ENCODE measurements around the gene PRRX2. TPM values are rescaled to one million over a fixed set of nuclear protein-coding genes. Genes with fewer than 3 reads are reported as not detected.

The PRRX2 gene
- polyA plus RNA-seq, 1 donor (not counting 4 experiments of a cell fraction or from before 2014, with no cell fraction given) = not detected

- no peaks in the 10 kb centered on the region for H3K36me3 ChIP-seq (ENCODE audit: control insufficient read depth in 2 of 2, extremely low read depth in 1 of 2, insufficient read depth in 2 of 2, low read length in 2 of 2)
- dilution Hi-C loops (cut with MboI; ENCODE audit: extremely low pct_ligation_motif_present, low sequenced_read_pairs) = no loop called here
- H4K20me1 ChIP-seq (ENCODE audit: control insufficient read depth, extremely low read depth, insufficient read depth, low read length) = no peaks in the 10 kb centered on the region
- FAIRE-seq = no peak
- H3K79me2 ChIP-seq (ENCODE audit: control insufficient read depth, insufficient read depth, low read length) = no peaks in the 10 kb centered on the region
- no peak overlapping the region for H3K4me2 ChIP-seq (ENCODE audit: control insufficient read depth, extremely low read depth, insufficient read depth, low read depth, low read length)
- no peaks in the 10 kb centered on the region for H3K27me3 ChIP-seq (ENCODE audit: control insufficient read depth, extremely low read depth, insufficient read depth, low read length)
- peaks cover 14% of the 10 kb centered on the region for H3K4me1 ChIP-seq (ENCODE audit: control insufficient read depth, extremely low read depth, insufficient read depth, low read length)
- H2AFZ ChIP-seq (ENCODE audit: control insufficient read depth, low read length) = no peak overlapping the region
- no peak overlapping the region for H3K27ac ChIP-seq (ENCODE audit: control insufficient read depth, insufficient read depth, low read length)
- no peaks in the 10 kb centered on the region for H3K9me1 ChIP-seq (ENCODE audit: control insufficient read depth, extremely low read depth, insufficient read depth, low read length)
- no peaks in the 10 kb centered on the region for H3K9me3 ChIP-seq (ENCODE audit: control insufficient read depth, low read depth, low read length)
- H3K9ac ChIP-seq (ENCODE audit: control insufficient read depth, extremely low read depth, insufficient read depth, low read length) = no peak overlapping the region
- DNase-seq (ENCODE audit: low read depth, low spot score) = no peak
- no peak overlapping the region for H3K4me3 ChIP-seq (ENCODE audit: control insufficient read depth in 2 of 3, extremely low read depth in 1 of 3, insufficient read depth in 2 of 3, low read depth in 1 of 3, low read length in 3 of 3)
- no peak for TF ChIP-seq EZH2 (IDR thresholded peaks at IDR 0.05; ENCODE audit: low read length)
- TF ChIP-seq, protein P1, sequence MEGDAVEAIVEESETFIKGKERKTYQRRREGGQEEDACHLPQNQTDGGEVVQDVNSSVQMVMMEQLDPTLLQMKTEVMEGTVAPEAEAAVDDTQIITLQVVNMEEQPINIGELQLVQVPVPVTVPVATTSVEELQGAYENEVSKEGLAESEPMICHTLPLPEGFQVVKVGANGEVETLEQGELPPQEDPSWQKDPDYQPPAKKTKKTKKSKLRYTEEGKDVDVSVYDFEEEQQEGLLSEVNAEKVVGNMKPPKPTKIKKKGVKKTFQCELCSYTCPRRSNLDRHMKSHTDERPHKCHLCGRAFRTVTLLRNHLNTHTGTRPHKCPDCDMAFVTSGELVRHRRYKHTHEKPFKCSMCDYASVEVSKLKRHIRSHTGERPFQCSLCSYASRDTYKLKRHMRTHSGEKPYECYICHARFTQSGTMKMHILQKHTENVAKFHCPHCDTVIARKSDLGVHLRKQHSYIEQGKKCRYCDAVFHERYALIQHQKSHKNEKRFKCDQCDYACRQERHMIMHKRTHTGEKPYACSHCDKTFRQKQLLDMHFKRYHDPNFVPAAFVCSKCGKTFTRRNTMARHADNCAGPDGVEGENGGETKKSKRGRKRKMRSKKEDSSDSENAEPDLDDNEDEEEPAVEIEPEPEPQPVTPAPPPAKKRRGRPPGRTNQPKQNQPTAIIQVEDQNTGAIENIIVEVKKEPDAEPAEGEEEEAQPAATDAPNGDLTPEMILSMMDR (optimal IDR thresholded peaks at IDR 0.05 in 1 of 3, IDR thresholded peaks at IDR 0.05 in 1 of 3, conservative IDR thresholded peaks at IDR 0.05 in 1 of 3; ENCODE audit: extremely low read depth in 1 of 3, insufficient read depth in 2 of 3, low read length in 3 of 3) = no peak
Measured at GRCh38 chr9:129762985-129763926, 97.8 kb downstream of the PRRX2 start.

DNA sequence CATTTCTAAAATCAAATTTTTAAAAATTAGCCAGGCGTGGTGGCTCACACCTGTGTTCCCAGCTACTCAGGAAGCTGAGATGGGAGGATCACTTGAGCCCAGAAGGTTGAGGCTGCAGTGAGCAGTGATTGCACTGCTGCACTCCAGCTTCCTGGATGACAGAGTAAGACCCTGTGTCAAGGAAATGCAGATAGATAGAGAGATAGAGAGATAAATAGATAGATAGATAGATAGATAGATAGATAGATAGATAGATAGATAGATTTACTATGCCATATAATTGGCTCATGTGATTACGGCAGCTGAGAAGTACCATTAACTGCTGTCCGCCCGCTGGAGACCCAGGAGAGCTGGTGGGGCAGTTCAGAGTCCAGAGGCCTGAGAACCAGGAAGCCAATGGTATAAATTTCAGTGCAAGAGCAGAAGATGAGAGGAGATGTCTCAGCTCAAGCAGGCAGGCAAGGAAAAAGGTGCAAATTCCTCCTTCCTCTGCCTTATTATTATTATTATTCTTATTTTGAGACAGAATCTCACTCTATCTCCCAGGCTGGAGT is 100.4 kb downstream of the PRRX2 start:
- FAIRE-seq (no peak), DNase-seq (ENCODE audit: low read depth, low spot score) (no peak)
- Histone ChIP-seq H3K9me3 (ENCODE audit: control insufficient read depth, low read depth, low read length) (no peaks in the 10 kb centered on the region), H3K9ac (ENCODE audit: control insufficient read depth, extremely low read depth, insufficient read depth, low read length) (no peak overlapping the region), H3K9me1 (ENCODE audit: control insufficient read depth, extremely low read depth, insufficient read depth, low read length) (no peaks in the 10 kb centered on the region), H3K4me3 (ENCODE audit: control insufficient read depth in 2 of 3, extremely low read depth in 1 of 3, insufficient read depth in 2 of 3, low read depth in 1 of 3, low read length in 3 of 3) (no peak overlapping the region), H3K4me1 (ENCODE audit: control insufficient read depth, extremely low read depth, insufficient read depth, low read length) (peaks cover 14% of the 10 kb centered on the region), H3K27me3 (ENCODE audit: control insufficient read depth, extremely low read depth, insufficient read depth, low read length) (peaks cover under 1% of the 10 kb centered on the region), H3K27ac (ENCODE audit: control insufficient read depth, insufficient read depth, low read length) (no peak overlapping the region), H3K4me2 (ENCODE audit: control insufficient read depth, extremely low read depth, insufficient read depth, low read depth, low read length) (no peak overlapping the region), H3K36me3 (ENCODE audit: control insufficient read depth in 2 of 2, extremely low read depth in 1 of 2, insufficient read depth in 2 of 2, low read length in 2 of 2) (no peaks in the 10 kb centered on the region), H3K79me2 (ENCODE audit: control insufficient read depth, insufficient read depth, low read length) (no peaks in the 10 kb centered on the region), H4K20me1 (ENCODE audit: control insufficient read depth, extremely low read depth, insufficient read depth, low read length) (no peaks in the 10 kb centered on the region), H2AFZ (ENCODE audit: control insufficient read depth, low read length) (no peak overlapping the region)
- dilution Hi-C loops (cut with MboI; ENCODE audit: extremely low pct_ligation_motif_present, low sequenced_read_pairs) = no loop called here
- no peak for TF ChIP-seq EZH2 (IDR thresholded peaks at IDR 0.05; ENCODE audit: low read length)
